K562 treated with DMSO at 1 percent for 48 hours (cell line): ENCODE data around the gene PSMA3. TPM values are rescaled to one million over a fixed set of nuclear protein-coding genes. Genes with fewer than 3 reads are reported as not detected.

Experiments
- total RNA-seq: library from RNA; unstranded; fragments of 300-600 nt; gene quantifications from 2 replicates; pipeline ENCODE4 v1.2.3, GENCODE V29; 2022; ENCODE audit warnings: low replicate concordance; ENCODE audit errors: extremely low read depth

Gene PSMA3
- total RNA-seq = not detected in 2 replicates

GRCh38 chr14:58244556-58245387 lies at the start of gene PSMA3:
PSMA3 (plus strand) TSS chr14:58244843; CDS start chr14:58244921, 78 bp downstream.

GRCh38 chr14:58199726-58200479 lies 44.7 kb upstream of the PSMA3 start, which contains the start of gene ACTR10:
ACTR10 (plus strand) TSS chr14:58200149; CDS start chr14:58200218, 69 bp downstream.

GRCh38 chr14:58298477-58299400 lies 54.1 kb downstream of the PSMA3 start, which contains the start of gene ARID4A:
ARID4A (plus strand) TSS chr14:58298555; CDS start chr14:58299855, 1,300 bp downstream.

Other genes with a start within 250 kb of the PSMA3 start
- gene ARMH4, start 92.6 kb upstream of the PSMA3 start, total RNA-seq = not detected in 2 replicates
- not detected in 2 replicates for gene ACTR10, start 44.7 kb upstream of the PSMA3 start, total RNA-seq
- not detected in 2 replicates for gene ARID4A, start 53.7 kb downstream of the PSMA3 start, total RNA-seq
- gene TOMM20L, start 151.1 kb downstream of the PSMA3 start, total RNA-seq = not detected in 2 replicates
- not detected in 2 replicates for gene TIMM9, start 182.7 kb downstream of the PSMA3 start, total RNA-seq
- not detected in 2 replicates for gene KIAA0586, start 182.9 kb downstream of the PSMA3 start, total RNA-seq